HepG2 (cell line): ENCODE data around the gene DUS1L. TPM values are rescaled to one million over a fixed set of nuclear protein-coding genes. Genes with fewer than 3 reads are reported as not detected.

ENCODE experiments used
- AHR ChIP-seq: IDR thresholded peaks from 2 replicates; pipeline ENCODE4 v1.6.1; 2018; ENCODE audit warnings: missing genetic modification reagents, missing compliant biosample characterization
- ARNT ChIP-seq: fragments of 450-650 bp; IDR thresholded peaks from 2 replicates; pipeline ENCODE4 v1.6.1; 2017
- HNRNPUL1 ChIP-seq: fragments of 200-400 bp; formaldehyde crosslinking; IDR thresholded peaks from 2 replicates; pipeline ENCODE4 v1.6.1; 2017; ENCODE audit warnings: low read depth, mild to moderate bottlenecking, low read length, moderate library complexity
- HOXA9 ChIP-seq: sonication (generic); formaldehyde crosslinking; IDR thresholded peaks from 2 replicates; pipeline ENCODE4 v1.8.1; 2022; ENCODE audit warnings: missing genetic modification reagents, mild to moderate bottlenecking, moderate library complexity, borderline replicate concordance
- PLRG1 ChIP-seq: fragments of 450-650 bp; conservative IDR thresholded peaks from 2 replicates; pipeline ENCODE4 v1.6.1; 2016
- RFX1 ChIP-seq: fragments of 450-650 bp; IDR thresholded peaks from 2 replicates; pipeline ENCODE4 v1.6.1; 2017
- SKI ChIP-seq: fragments of 450-650 bp; IDR thresholded peaks from one replicate; pipeline ENCODE4 v1.6.1; 2018; ENCODE audit warnings: mild to moderate bottlenecking; ENCODE audit not compliant: partially characterized antibody
- STAG1 ChIP-seq: sonication (generic); formaldehyde crosslinking; IDR thresholded peaks from 2 replicates; pipeline ENCODE4 v1.4.0; 2020; ENCODE audit warnings: missing genetic modification reagents
- ZMYM2 ChIP-seq: sonication (generic); formaldehyde crosslinking; IDR thresholded peaks from 2 replicates; pipeline ENCODE4 v1.8.0; 2022; ENCODE audit warnings: mild to moderate bottlenecking, missing genetic modification reagents
- ZMYM4 ChIP-seq: sonication (generic); formaldehyde crosslinking; IDR thresholded peaks from 2 replicates; pipeline ENCODE4 v1.8.1; 2023; ENCODE audit warnings: mild to moderate bottlenecking, missing genetic modification reagents
- ZNF143 ChIP-seq: sonication (generic); formaldehyde crosslinking; IDR thresholded peaks from 2 replicates; pipeline ENCODE4 v1.4.0; 2020; ENCODE audit warnings: missing genetic modification reagents
- ZNF17 ChIP-seq: sonication (generic); formaldehyde crosslinking; IDR thresholded peaks from 2 replicates; pipeline ENCODE4 v1.5.0; 2020; ENCODE audit warnings: mild to moderate bottlenecking, missing genetic modification reagents
- ZNF24 ChIP-seq: fragments of 450-650 bp; IDR thresholded peaks from 2 replicates; pipeline ENCODE4 v1.6.1; 2017; ENCODE audit warnings: antibody characterized with exemption, mild to moderate bottlenecking
- ZNF451 ChIP-seq: sonication (generic); formaldehyde crosslinking; IDR thresholded peaks from 2 replicates; pipeline ENCODE4 v1.5.0; 2020; ENCODE audit warnings: mild to moderate bottlenecking, missing genetic modification reagents
- ZNF567 ChIP-seq: sonication (generic); formaldehyde crosslinking; IDR thresholded peaks from 2 replicates; pipeline ENCODE4 v1.8.1; 2023; ENCODE audit warnings: mild to moderate bottlenecking, missing genetic modification reagents, borderline replicate concordance
- ZNF572 ChIP-seq: sonication (generic); formaldehyde crosslinking; IDR thresholded peaks from 2 replicates; pipeline ENCODE4 v1.5.1; 2020; ENCODE audit warnings: mild to moderate bottlenecking, missing genetic modification reagents
- ZNF660 ChIP-seq: sonication (generic); formaldehyde crosslinking; IDR thresholded peaks from 2 replicates; pipeline ENCODE4 v1.5.1; 2020; ENCODE audit warnings: mild to moderate bottlenecking, low read depth, missing genetic modification reagents, borderline replicate concordance
- ZNF781 ChIP-seq: sonication (generic); formaldehyde crosslinking; IDR thresholded peaks from 2 replicates; pipeline ENCODE4 v1.5.1; 2020; ENCODE audit warnings: borderline replicate concordance, mild to moderate bottlenecking, missing genetic modification reagents; ENCODE audit errors: not compliant biosample characterization
- ZNF790 ChIP-seq: sonication (generic); formaldehyde crosslinking; IDR thresholded peaks from 2 replicates; pipeline ENCODE4 v1.8.0; 2022; ENCODE audit warnings: missing genetic modification reagents, mild to moderate bottlenecking, borderline replicate concordance
- polyA plus RNA-seq, 8 experiments: library from polyadenylated mRNA; depleted of rRNA in 3 of 8; stranded (reverse) in 7 of 8; unstranded in 1 of 8; fragments of >200 nt; fragmentation: Illumina TruSeq in 4 of 8; extraction: Trizol in 4 of 8; gene quantifications; 2 replicates each; pipeline versions ENCODE4 v1.2.1 to v1.2.3, GENCODE V29; 2011 to 2016; ENCODE audit warnings: low read depth in 4 of 8, missing spikeins in 1 of 8, mixed read lengths in 1 of 8; ENCODE audit not compliant: insufficient read depth in 1 of 8
- total RNA-seq, 5 experiments: library from RNA; depleted of rRNA; stranded (reverse); fragments of >200 nt; fragmentation: Illumina TruSeq; extraction: Trizol; gene quantifications; 2 replicates each; pipeline ENCODE4 v1.2.3, GENCODE V29; 2016; ENCODE audit warnings: low read depth in 1 of 5
- TF ChIP-seq, protein P1 (sequence below): sonication (generic); formaldehyde crosslinking; IDR thresholded peaks from 2 replicates; pipeline ENCODE4 v1.5.1; 2020; ENCODE audit warnings: missing genetic modification reagents, mild to moderate bottlenecking, borderline replicate concordance
- TF ChIP-seq, protein P2 (sequence below): sonication (generic); formaldehyde crosslinking; conservative IDR thresholded peaks from 2 replicates; pipeline ENCODE4 v1.4.0; 2020; ENCODE audit warnings: missing genetic modification reagents
- TF ChIP-seq, protein P3 (sequence below): sonication (generic); formaldehyde crosslinking; IDR thresholded peaks from 2 replicates; pipeline ENCODE4 v1.4.0; 2020; ENCODE audit warnings: missing genetic modification reagents, borderline replicate concordance
- TF ChIP-seq, protein P4 (sequence below): sonication (generic); formaldehyde crosslinking; IDR thresholded peaks from 2 replicates; pipeline ENCODE4 v1.8.0; 2022; ENCODE audit warnings: mild to moderate bottlenecking, missing genetic modification reagents, moderate library complexity

DUS1L gene
- total and polyA plus RNA-seq, 2 of the 13 experiments (the other 11 are each of a cell fraction or from before 2014, with no cell fraction given), result 81.0 to 109 TPM

DNA sequence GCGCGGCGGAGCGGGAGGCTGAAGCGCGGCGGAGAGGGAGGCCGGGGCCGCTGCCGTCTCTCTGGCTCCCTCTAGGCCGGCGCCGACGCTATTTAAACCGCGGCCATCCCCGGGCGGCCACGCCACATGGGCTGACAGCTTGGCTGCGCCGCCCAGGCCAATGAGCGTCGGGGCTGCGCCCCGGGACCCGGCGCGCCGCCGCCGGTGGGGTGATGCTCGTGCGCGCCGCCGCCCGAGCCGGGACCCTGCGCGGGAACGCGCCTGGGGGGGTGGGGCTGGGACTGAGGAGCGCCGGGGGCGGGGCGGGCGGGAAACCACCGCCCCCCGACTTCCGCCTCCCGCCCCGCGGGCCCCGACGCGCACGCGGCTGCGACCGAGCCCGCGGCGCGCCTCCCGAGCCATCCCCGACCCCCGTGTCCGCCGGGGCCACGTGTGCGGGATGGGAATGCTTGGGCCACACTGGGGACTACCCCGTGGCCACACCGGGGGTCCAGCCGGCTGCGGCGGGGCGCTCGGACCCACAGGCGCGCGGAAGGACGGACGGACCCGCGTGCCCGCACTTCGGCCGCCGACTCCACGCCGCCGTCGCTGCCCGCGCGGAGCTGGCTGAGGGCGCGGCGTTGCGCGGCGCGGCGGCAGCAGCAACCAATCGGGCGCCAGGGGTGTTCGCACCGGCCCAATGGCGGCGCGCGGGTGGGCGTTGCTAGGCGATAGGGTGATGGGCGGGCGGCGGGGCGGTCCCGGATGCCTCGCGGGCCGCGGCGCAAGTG lies 32.8 kb upstream of the DUS1L start, which contains the start of gene FASN (continued):
- TF ChIP-seq, protein P1, sequence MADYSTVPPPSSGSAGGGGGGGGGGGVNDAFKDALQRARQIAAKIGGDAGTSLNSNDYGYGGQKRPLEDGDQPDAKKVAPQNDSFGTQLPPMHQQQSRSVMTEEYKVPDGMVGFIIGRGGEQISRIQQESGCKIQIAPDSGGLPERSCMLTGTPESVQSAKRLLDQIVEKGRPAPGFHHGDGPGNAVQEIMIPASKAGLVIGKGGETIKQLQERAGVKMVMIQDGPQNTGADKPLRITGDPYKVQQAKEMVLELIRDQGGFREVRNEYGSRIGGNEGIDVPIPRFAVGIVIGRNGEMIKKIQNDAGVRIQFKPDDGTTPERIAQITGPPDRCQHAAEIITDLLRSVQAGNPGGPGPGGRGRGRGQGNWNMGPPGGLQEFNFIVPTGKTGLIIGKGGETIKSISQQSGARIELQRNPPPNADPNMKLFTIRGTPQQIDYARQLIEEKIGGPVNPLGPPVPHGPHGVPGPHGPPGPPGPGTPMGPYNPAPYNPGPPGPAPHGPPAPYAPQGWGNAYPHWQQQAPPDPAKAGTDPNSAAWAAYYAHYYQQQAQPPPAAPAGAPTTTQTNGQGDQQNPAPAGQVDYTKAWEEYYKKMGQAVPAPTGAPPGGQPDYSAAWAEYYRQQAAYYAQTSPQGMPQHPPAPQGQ (CRISPR knock-in tag), result peak; percentile 20; the same call in 1 of the 2 replicates
- TF ChIP-seq RFX1 (peak; percentile 99), ZNF660 (CRISPR knock-in tag) (no peak), ZNF143 (no peak), ZNF24 (no peak), AHR (CRISPR knock-in tag) (no peak), PLRG1 (no peak), ZNF572 (CRISPR knock-in tag) (no peak), ZNF451 (CRISPR knock-in tag) (peak; percentile 49), SKI (peak; percentile 90), STAG1 (CRISPR knock-in tag) (peak; percentile 29; the same call in 1 of the 2 replicates), ARNT (no peak), ZMYM2 (no peak), HOXA9 (CRISPR knock-in tag) (0 out of 2 replicates have a peak, but pooled peaks have one; percentile 11), ZNF781 (CRISPR knock-in tag) (no peak), ZNF567 (no peak; the same call in 1 of the 2 replicates), ZMYM4 (CRISPR knock-in tag) (peak; percentile 68), ZNF790 (CRISPR knock-in tag) (no peak; the same call in 1 of the 2 replicates), HNRNPUL1 (no peak; the same call in 1 of the 2 replicates), ZNF17 (CRISPR knock-in tag) (no peak)
- TF ChIP-seq, protein P2, sequence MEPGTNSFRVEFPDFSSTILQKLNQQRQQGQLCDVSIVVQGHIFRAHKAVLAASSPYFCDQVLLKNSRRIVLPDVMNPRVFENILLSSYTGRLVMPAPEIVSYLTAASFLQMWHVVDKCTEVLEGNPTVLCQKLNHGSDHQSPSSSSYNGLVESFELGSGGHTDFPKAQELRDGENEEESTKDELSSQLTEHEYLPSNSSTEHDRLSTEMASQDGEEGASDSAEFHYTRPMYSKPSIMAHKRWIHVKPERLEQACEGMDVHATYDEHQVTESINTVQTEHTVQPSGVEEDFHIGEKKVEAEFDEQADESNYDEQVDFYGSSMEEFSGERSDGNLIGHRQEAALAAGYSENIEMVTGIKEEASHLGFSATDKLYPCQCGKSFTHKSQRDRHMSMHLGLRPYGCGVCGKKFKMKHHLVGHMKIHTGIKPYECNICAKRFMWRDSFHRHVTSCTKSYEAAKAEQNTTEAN (CRISPR knock-in tag), result peak; percentile 86
- TF ChIP-seq, protein P3, sequence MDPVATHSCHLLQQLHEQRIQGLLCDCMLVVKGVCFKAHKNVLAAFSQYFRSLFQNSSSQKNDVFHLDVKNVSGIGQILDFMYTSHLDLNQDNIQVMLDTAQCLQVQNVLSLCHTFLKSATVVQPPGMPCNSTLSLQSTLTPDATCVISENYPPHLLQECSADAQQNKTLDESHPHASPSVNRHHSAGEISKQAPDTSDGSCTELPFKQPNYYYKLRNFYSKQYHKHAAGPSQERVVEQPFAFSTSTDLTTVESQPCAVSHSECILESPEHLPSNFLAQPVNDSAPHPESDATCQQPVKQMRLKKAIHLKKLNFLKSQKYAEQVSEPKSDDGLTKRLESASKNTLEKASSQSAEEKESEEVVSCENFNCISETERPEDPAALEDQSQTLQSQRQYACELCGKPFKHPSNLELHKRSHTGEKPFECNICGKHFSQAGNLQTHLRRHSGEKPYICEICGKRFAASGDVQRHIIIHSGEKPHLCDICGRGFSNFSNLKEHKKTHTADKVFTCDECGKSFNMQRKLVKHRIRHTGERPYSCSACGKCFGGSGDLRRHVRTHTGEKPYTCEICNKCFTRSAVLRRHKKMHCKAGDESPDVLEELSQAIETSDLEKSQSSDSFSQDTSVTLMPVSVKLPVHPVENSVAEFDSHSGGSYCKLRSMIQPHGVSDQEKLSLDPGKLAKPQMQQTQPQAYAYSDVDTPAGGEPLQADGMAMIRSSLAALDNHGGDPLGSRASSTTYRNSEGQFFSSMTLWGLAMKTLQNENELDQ (CRISPR knock-in tag), result no peak
- TF ChIP-seq, protein P4, sequence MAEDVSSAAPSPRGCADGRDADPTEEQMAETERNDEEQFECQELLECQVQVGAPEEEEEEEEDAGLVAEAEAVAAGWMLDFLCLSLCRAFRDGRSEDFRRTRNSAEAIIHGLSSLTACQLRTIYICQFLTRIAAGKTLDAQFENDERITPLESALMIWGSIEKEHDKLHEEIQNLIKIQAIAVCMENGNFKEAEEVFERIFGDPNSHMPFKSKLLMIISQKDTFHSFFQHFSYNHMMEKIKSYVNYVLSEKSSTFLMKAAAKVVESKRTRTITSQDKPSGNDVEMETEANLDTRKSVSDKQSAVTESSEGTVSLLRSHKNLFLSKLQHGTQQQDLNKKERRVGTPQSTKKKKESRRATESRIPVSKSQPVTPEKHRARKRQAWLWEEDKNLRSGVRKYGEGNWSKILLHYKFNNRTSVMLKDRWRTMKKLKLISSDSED (CRISPR knock-in tag), result peak; percentile 80; the same call in 1 of the 2 replicates
